SK-N-SH (cell line): ENCODE results near the gene RABEPK. TPM values are rescaled to one million over a fixed set of nuclear protein-coding genes. Genes with fewer than 3 reads are reported as not detected.
"Not testable (repeated sequence)": the region's sequence is repeated elsewhere in the genome, so short reads cannot be mapped to it uniquely, and the experiment has no call there.

Experiments
- CTCF ChIA-PET: fragments of 300-600, 350-600 bp; formaldehyde crosslinking; extraction: SDS; loops from one replicate; lab custom pipeline; 2021; lab: Yijun Ruan, JAX
- POLR2A ChIA-PET: fragments of 350-600 bp; sonication (Branson Sonifier 250); formaldehyde crosslinking; extraction: SDS; loops from one replicate; lab custom pipeline; 2020; ENCODE audit warnings: antibody characterized with exemption, inconsistent platforms; lab: Yijun Ruan, JAX
- DNase-seq: peaks from one replicate; pipeline ENCODE4 v3.0.0; 2012
- H2AFZ ChIP-seq: fragments of 200-600 bp; sonication (generic); 2 replicates; pipeline ENCODE4 v1.8.1; 2016; ENCODE audit warnings: antibody characterized with exemption, mild to moderate bottlenecking, low read depth
- H3F3A ChIP-seq: fragments of 200-600 bp; sonication (generic); replicated peaks from 2 replicates; pipeline ENCODE3; 2016; ENCODE audit warnings: antibody characterized with exemption, mild to moderate bottlenecking; ENCODE audit not compliant: insufficient read depth
- H3K27ac ChIP-seq, 2 experiments: fragments of 200-500 bp in 1 of 2; fragments of 200-600 bp in 1 of 2; sonication (Bioruptor generic) in 1 of 2; sonication (generic), shearing (Covaris generic) in 1 of 2; 2 replicates each; pipeline versions ENCODE4 v1.5.1 to v1.6.1; 2014 to 2016; ENCODE audit warnings: low read depth in 2 of 2, inconsistent platforms in 1 of 2, low read length in 1 of 2, mild to moderate bottlenecking in 1 of 2, mixed read lengths in 1 of 2
- H3K27me3 ChIP-seq: fragments of 200-600 bp; sonication (generic), shearing (Covaris generic); 2 replicates; pipeline ENCODE4 v1.6.1; 2016; ENCODE audit warnings: mixed run types; ENCODE audit not compliant: insufficient read depth
- H3K36me3 ChIP-seq, 2 experiments: fragments of 200-500 bp in 1 of 2; fragments of 200-600 bp in 1 of 2; sonication (Bioruptor generic) in 1 of 2; sonication (generic) in 1 of 2; replicated peaks in 1 of 2; 2 replicates each; pipeline versions ENCODE3 to v1.5.1; 2014 to 2016; ENCODE audit warnings: low read length in 1 of 2, mild to moderate bottlenecking in 1 of 2; ENCODE audit not compliant: insufficient read depth in 2 of 2, control insufficient read depth in 1 of 2
- H3K4me1 ChIP-seq, 2 experiments: fragments of 200-500 bp in 1 of 2; fragments of 200-600 bp in 1 of 2; sonication (Bioruptor generic) in 1 of 2; sonication (generic), shearing (Covaris generic) in 1 of 2; 2 replicates each; pipeline versions ENCODE4 v1.5.1 to v1.6.1; 2014 to 2016; ENCODE audit warnings: low read depth in 1 of 2, low read length in 1 of 2, mixed run types in 1 of 2; ENCODE audit not compliant: insufficient read depth in 2 of 2, control insufficient read depth in 1 of 2
- H3K4me2 ChIP-seq: fragments of 200-600 bp; sonication (generic), shearing (Covaris generic); 2 replicates; pipeline ENCODE4 v1.6.1; 2017; ENCODE audit warnings: mixed run types
- H3K4me3 ChIP-seq, 2 experiments: fragments of 200-500 bp in 1 of 2; fragments of 200-600 bp in 1 of 2; sonication (Bioruptor generic) in 1 of 2; sonication (generic), shearing (Covaris generic) in 1 of 2; 2 replicates each; pipeline versions ENCODE4 v1.5.1 to v1.8.1; 2014 to 2016; ENCODE audit warnings: low read depth in 2 of 2, inconsistent platforms in 1 of 2, low read length in 1 of 2, mild to moderate bottlenecking in 1 of 2, mixed read lengths in 1 of 2, moderate library complexity in 1 of 2
- H3K79me2 ChIP-seq: fragments of 200-600 bp; sonication (generic); 2 replicates; pipeline ENCODE4 v1.8.1; 2017; ENCODE audit warnings: mild to moderate bottlenecking; ENCODE audit not compliant: insufficient read depth
- H3K9ac ChIP-seq: fragments of 200-600 bp; sonication (generic); 2 replicates; pipeline ENCODE4 v1.6.1; 2017; ENCODE audit warnings: mixed run types
- H3K9me2 ChIP-seq: fragments of 200-600 bp; sonication (generic); 2 replicates; pipeline ENCODE4 v1.6.1; 2017; ENCODE audit warnings: mixed run types
- H3K9me3 ChIP-seq: fragments of 200-600 bp; sonication (generic); 2 replicates; pipeline ENCODE4 v1.6.1; 2017; ENCODE audit warnings: mixed run types, mild to moderate bottlenecking, moderate library complexity
- H4K20me1 ChIP-seq: fragments of 200-600 bp; sonication (generic); 2 replicates; pipeline ENCODE4 v1.6.1; 2017; ENCODE audit warnings: mild to moderate bottlenecking, mixed run types; ENCODE audit not compliant: insufficient read depth
- CTCF ChIP-seq: fragments of 200-600 bp; sonication (generic); IDR thresholded peaks from 2 replicates; pipeline ENCODE4 v1.6.1; 2017; ENCODE audit warnings: antibody characterized with exemption, mild to moderate bottlenecking, moderate library complexity
- EP300 ChIP-seq, 2 experiments: IDR thresholded peaks; 2 replicates each; pipeline versions ENCODE4 v1.4.0 to v1.6.1; 2012; ENCODE audit warnings: borderline replicate concordance in 1 of 2, low read depth in 1 of 2, low read length in 1 of 2
- GATA2 ChIP-seq: sonication (generic); formaldehyde crosslinking; IDR thresholded peaks from 2 replicates; pipeline ENCODE4 v1.5.0; 2020; ENCODE audit warnings: mild to moderate bottlenecking, missing genetic modification reagents
- MAX ChIP-seq: IDR thresholded peaks from 2 replicates; pipeline ENCODE4 v1.4.0; 2012; ENCODE audit warnings: low read depth
- MEF2A ChIP-seq: IDR thresholded peaks from 2 replicates; pipeline ENCODE4 v1.4.0; 2012; ENCODE audit warnings: low read depth, borderline replicate concordance
- NRF1 ChIP-seq: IDR thresholded peaks from 2 replicates; pipeline ENCODE4 v1.6.1; 2012; ENCODE audit warnings: low read depth, mild to moderate bottlenecking, low read length
- POLR2AphosphoS5 ChIP-seq: IDR thresholded peaks from 2 replicates; pipeline ENCODE4 v1.6.1; 2012; ENCODE audit warnings: low read depth, low read length
- RAD21 ChIP-seq: IDR thresholded peaks from 2 replicates; pipeline ENCODE4 v1.6.1; 2012; ENCODE audit warnings: mild to moderate bottlenecking, low read length
- TEAD4 ChIP-seq: IDR thresholded peaks from 2 replicates; pipeline ENCODE4 v1.4.0; 2012; ENCODE audit warnings: mild to moderate bottlenecking, borderline replicate concordance; ENCODE audit not compliant: insufficient read depth
- YY1 ChIP-seq: IDR thresholded peaks from 2 replicates; pipeline ENCODE4 v1.4.0; 2012; ENCODE audit warnings: low read depth, mild to moderate bottlenecking
- WGBS: methylation state at CpG from one replicate; pipeline ENCODE4 v1.1.6; 2017; ENCODE audit warnings: low lambda C conversion rate; 5-methylcytosine and 5-hydroxymethylcytosine counted together
- polyA plus RNA-seq, 3 experiments: library from polyadenylated mRNA; depleted of rRNA; stranded (reverse); fragments of >200 nt; gene quantifications; 2 replicates each; pipeline ENCODE4 v1.2.3, GENCODE V29; 2012
- TF ChIP-seq, protein P1 (sequence below): IDR thresholded peaks from 2 replicates; pipeline ENCODE4 v1.6.1; 2012; ENCODE audit warnings: mild to moderate bottlenecking, low read depth, low read length, moderate library complexity
- TF ChIP-seq, protein P2 (sequence below): fragments of 150-350 bp; IDR thresholded peaks from 2 replicates; pipeline ENCODE4 v1.6.1; 2017; ENCODE audit warnings: antibody characterized with exemption, low read length, low read depth, borderline replicate concordance
- TF ChIP-seq, protein P3 (sequence below): IDR thresholded peaks from 2 replicates; pipeline ENCODE4 v1.4.0; 2012; ENCODE audit warnings: low read depth, borderline replicate concordance

The RABEPK gene
- polyA plus RNA-seq, 1 of the 3 experiments (the other 2 are of a cell fraction): 55.1 TPM

DNA sequence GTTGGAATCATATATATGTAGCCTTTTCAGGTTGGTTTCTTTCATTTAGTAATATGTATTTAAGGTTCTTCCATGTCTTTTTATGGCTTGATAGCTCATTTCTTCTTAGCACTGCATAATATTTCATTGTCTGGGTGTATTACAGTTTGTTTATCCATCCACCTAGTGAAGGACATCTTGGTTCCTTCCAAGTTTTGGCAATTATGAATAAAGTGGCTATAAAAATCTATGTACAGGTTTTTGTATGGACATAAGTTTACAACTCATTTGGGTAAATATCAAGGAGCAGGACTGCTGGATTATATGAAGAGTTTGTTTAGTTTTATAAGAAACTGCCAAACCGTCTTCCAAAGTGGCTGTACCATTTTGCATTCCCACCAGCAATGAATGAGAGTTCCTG lies 22.5 kb upstream of the RABEPK start:
- no peak overlapping the region for H3K4me2 ChIP-seq
- peaks cover 0 to 16% of the 10 kb centered on the region in 2 experiments for H3K36me3 ChIP-seq
- POLR2A ChIA-PET: no interaction called here
- CTCF ChIA-PET: no interaction called here
- no peaks in the 10 kb centered on the region for H3K9me2 ChIP-seq
- no peak overlapping the region for H3K27ac ChIP-seq
- H3K27me3 ChIP-seq: no peaks in the 10 kb centered on the region
- H3K9ac ChIP-seq: no peak overlapping the region
- H3K79me2 ChIP-seq: peaks cover 99% of the 10 kb centered on the region
- TF ChIP-seq EP300 (IDR thresholded peaks at IDR 0.05; ENCODE audit: borderline replicate concordance in 1 of 2, low read depth in 1 of 2, low read length in 1 of 2): no peak
- TF ChIP-seq YY1: no peak
- no peak for TF ChIP-seq CTCF
- TF ChIP-seq, protein P1, sequence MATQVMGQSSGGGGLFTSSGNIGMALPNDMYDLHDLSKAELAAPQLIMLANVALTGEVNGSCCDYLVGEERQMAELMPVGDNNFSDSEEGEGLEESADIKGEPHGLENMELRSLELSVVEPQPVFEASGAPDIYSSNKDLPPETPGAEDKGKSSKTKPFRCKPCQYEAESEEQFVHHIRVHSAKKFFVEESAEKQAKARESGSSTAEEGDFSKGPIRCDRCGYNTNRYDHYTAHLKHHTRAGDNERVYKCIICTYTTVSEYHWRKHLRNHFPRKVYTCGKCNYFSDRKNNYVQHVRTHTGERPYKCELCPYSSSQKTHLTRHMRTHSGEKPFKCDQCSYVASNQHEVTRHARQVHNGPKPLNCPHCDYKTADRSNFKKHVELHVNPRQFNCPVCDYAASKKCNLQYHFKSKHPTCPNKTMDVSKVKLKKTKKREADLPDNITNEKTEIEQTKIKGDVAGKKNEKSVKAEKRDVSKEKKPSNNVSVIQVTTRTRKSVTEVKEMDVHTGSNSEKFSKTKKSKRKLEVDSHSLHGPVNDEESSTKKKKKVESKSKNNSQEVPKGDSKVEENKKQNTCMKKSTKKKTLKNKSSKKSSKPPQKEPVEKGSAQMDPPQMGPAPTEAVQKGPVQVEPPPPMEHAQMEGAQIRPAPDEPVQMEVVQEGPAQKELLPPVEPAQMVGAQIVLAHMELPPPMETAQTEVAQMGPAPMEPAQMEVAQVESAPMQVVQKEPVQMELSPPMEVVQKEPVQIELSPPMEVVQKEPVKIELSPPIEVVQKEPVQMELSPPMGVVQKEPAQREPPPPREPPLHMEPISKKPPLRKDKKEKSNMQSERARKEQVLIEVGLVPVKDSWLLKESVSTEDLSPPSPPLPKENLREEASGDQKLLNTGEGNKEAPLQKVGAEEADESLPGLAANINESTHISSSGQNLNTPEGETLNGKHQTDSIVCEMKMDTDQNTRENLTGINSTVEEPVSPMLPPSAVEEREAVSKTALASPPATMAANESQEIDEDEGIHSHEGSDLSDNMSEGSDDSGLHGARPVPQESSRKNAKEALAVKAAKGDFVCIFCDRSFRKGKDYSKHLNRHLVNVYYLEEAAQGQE: no peak
- TF ChIP-seq GATA2: no peak
- TF ChIP-seq POLR2AphosphoS5: no peak
- no peak for TF ChIP-seq MAX
- TF ChIP-seq, protein P2, sequence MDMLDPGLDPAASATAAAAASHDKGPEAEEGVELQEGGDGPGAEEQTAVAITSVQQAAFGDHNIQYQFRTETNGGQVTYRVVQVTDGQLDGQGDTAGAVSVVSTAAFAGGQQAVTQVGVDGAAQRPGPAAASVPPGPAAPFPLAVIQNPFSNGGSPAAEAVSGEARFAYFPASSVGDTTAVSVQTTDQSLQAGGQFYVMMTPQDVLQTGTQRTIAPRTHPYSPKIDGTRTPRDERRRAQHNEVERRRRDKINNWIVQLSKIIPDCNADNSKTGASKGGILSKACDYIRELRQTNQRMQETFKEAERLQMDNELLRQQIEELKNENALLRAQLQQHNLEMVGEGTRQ: no peak
- no peak for TF ChIP-seq MEF2A
- no peak for TF ChIP-seq NRF1
- no peak for TF ChIP-seq RAD21
- TF ChIP-seq, protein P3, sequence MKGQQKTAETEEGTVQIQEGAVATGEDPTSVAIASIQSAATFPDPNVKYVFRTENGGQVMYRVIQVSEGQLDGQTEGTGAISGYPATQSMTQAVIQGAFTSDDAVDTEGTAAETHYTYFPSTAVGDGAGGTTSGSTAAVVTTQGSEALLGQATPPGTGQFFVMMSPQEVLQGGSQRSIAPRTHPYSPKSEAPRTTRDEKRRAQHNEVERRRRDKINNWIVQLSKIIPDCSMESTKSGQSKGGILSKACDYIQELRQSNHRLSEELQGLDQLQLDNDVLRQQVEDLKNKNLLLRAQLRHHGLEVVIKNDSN: no peak
- no peak for TF ChIP-seq TEAD4
- TF ChIP-seq, all 33 proteins: peak for 0
- Histone ChIP-seq H3K4me1 (peaks cover 0 to 3% of the 10 kb centered on the region in 2 experiments; a peak in 1 of 4 replicates), H3F3A (no peaks in the 10 kb centered on the region), H3K4me3 (no peak overlapping the region), H2AFZ (no peak overlapping the region), H4K20me1 (peaks cover 66% of the 10 kb centered on the region), H3K9me3 (no peaks in the 10 kb centered on the region)
- 100% methylated on average over 1 of the region's 1 CpG for WGBS
- no peak for DNase-seq

GRCh38 chr9:125179776-125180175 lies 20.6 kb upstream of the RABEPK start:
- POLR2A ChIA-PET, H3K4me1 ChIP-seq, H3K9me2 ChIP-seq, CTCF ChIA-PET, H3K27me3 ChIP-seq, DNase-seq, H3K9ac ChIP-seq, H3K4me3 ChIP-seq, H2AFZ ChIP-seq, H3F3A ChIP-seq, H3K9me3 ChIP-seq, H3K4me2 ChIP-seq, H3K27ac ChIP-seq: not testable (repeated sequence)
- Histone ChIP-seq H3K79me2 (peaks cover 100% of the 10 kb centered on the region), H3K36me3 (peaks cover 0 to 11% of the 10 kb centered on the region in 2 experiments), H4K20me1 (peaks cover 78% of the 10 kb centered on the region)
- WGBS: 92% methylated on average over 4 of the region's 4 CpGs
